ENCODE data around the gene B4GALT2. TPM values are rescaled to one million over a fixed set of nuclear protein-coding genes. Genes with fewer than 3 reads are reported as not detected.

B4GALT2 gene
- total RNA-seq, 6 experiments from 2014 or later = 87.8 to 107 (median 98.8) TPM

DNA sequence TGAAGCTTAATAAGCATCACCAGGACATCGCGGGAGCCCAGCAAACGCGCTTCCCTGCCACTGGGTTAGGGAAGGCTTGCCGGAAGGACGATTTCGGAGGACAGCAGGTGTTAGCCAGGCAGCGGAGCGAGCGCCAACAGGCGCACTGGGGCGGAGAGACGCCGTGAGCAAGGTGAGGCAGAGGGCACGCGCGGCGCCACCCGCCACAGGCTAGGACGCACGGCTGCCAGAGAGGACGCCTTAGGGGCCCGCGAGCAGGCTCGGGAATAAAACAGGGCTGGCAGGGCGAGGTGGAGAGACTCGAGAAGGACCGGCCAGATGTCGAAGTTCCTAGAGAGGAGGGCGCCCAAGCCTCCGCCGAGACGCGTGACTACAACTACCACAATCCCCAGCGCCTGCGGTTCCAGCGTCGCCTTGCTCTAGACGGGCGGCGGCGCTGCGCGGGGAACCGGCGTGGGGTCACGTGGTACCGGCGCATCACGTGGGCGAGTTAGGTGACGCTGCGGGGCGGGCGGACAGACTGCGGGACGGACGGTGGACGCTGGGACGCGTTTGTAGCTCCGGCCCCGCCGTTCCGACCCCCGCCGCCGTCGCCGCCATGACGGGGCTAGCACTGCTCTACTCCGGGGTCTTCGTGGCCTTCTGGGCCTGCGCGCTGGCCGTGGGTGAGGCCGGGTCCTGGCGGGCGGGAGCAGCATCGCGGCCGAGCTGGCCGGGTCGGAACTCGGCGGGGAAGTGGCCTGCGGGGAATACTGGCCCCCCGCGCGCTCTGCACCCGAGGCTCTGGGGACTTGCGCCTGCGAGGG lies 4.4 kb upstream of the B4GALT2 start, which contains the start of gene ATP6V0B:
TSS of gene ATP6V0B (plus strand) at position 518 of the 806 bp plus-strand sequence. CDS start at position 599, 81 bp downstream.
- peak; percentile 90 for DNase-seq
- H3K4me1 Mint-ChIP-seq (ENCODE audit: low read depth) = peaks cover 52% of the 10 kb centered on the region
- TF ChIP-seq, protein P1, sequence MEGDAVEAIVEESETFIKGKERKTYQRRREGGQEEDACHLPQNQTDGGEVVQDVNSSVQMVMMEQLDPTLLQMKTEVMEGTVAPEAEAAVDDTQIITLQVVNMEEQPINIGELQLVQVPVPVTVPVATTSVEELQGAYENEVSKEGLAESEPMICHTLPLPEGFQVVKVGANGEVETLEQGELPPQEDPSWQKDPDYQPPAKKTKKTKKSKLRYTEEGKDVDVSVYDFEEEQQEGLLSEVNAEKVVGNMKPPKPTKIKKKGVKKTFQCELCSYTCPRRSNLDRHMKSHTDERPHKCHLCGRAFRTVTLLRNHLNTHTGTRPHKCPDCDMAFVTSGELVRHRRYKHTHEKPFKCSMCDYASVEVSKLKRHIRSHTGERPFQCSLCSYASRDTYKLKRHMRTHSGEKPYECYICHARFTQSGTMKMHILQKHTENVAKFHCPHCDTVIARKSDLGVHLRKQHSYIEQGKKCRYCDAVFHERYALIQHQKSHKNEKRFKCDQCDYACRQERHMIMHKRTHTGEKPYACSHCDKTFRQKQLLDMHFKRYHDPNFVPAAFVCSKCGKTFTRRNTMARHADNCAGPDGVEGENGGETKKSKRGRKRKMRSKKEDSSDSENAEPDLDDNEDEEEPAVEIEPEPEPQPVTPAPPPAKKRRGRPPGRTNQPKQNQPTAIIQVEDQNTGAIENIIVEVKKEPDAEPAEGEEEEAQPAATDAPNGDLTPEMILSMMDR (IDR thresholded peaks at IDR 0.05) = peak; percentile 54; the same call in 1 of the 2 replicates
- H3K27me3 Mint-ChIP-seq (ENCODE audit: insufficient read depth) = peaks cover 4% of the 10 kb centered on the region; the same call in 1 of the 2 replicates
- H3K27ac Mint-ChIP-seq = peak within 1 kb of the TSS; percentile 81
- peak within 1 kb of the TSS; percentile 92 for H3K4me3 Mint-ChIP-seq
- no peaks in the 10 kb centered on the region for H3K9me3 Mint-ChIP-seq
- peaks cover 27% of the 10 kb centered on the region for H3K36me3 Mint-ChIP-seq (ENCODE audit: low read depth)

DNA sequence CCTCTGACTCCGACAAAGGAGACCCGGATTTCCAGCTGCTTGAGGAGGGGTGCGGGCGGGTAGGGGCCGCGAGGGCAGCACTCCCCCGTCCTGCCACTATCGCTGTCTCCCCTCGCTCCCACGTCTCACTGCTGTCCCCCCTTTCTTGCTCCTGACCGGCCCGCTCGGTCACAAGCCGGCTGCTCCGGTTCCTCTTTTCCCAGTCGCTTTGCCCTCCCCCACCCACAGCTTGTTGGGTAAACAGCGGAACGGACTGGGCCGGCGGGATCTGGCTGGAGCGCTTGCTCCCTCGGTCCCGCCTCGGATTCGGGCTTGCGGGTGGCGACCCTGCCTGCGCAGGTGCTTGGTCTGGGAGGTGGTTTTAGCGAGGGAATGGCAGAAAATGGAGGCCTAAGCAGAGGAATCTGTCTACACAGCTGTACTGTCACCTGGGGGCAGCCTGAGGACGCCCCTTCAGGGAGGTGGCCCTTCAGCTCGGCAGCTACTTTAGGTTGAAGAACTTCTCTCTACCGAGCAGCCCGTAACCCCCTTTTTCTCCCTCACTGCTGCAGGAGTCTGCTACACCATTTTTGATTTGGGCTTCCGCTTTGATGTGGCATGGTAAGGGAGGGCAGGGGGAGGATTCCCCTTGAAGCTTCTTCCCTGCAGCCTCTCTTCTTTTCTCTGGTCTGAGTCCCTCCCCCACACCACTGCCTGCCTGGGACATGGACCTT lies 3.6 kb upstream of the B4GALT2 start:
- Mint-ChIP-seq H3K4me1 (ENCODE audit: low read depth) (peaks cover 54% of the 10 kb centered on the region), H3K27me3 (ENCODE audit: insufficient read depth) (peaks cover 4% of the 10 kb centered on the region; the same call in 1 of the 2 replicates), H3K27ac (peak overlapping the region; percentile 81), H3K36me3 (ENCODE audit: low read depth) (peaks cover 27% of the 10 kb centered on the region), H3K4me3 (peak overlapping the region; percentile 92), H3K9me3 (no peaks in the 10 kb centered on the region)
- DNase-seq = no peak
- TF ChIP-seq, protein P1 (IDR thresholded peaks at IDR 0.05) = no peak

DNA sequence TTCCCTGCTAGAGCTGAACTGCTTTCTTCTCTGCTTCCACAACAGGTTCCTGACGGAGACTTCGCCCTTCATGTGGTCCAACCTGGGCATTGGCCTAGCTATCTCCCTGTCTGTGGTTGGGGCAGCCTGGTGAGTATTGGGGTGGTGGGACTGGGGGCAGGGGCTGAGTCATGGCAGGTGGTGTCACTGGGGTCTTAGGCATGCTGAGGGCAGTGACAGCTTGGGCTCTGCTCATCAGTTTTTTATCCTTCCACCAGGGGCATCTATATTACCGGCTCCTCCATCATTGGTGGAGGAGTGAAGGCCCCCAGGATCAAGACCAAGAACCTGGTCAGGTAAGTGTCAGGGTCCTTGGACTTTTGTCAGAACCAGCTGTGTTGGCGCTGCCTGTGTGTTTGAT lies 3.0 kb upstream of the B4GALT2 start:
- H3K4me1 Mint-ChIP-seq (ENCODE audit: low read depth) = peaks cover 54% of the 10 kb centered on the region
- H3K36me3 Mint-ChIP-seq (ENCODE audit: low read depth) = peaks cover 33% of the 10 kb centered on the region
- no peaks in the 10 kb centered on the region for H3K9me3 Mint-ChIP-seq
- H3K27ac Mint-ChIP-seq = peak overlapping the region; percentile 81
- H3K4me3 Mint-ChIP-seq = peak overlapping the region; percentile 92
- TF ChIP-seq, protein P1 (IDR thresholded peaks at IDR 0.05) = peak; percentile 39
- H3K27me3 Mint-ChIP-seq (ENCODE audit: insufficient read depth) = peaks cover 4% of the 10 kb centered on the region; the same call in 1 of the 2 replicates
- no peak for DNase-seq

DNA sequence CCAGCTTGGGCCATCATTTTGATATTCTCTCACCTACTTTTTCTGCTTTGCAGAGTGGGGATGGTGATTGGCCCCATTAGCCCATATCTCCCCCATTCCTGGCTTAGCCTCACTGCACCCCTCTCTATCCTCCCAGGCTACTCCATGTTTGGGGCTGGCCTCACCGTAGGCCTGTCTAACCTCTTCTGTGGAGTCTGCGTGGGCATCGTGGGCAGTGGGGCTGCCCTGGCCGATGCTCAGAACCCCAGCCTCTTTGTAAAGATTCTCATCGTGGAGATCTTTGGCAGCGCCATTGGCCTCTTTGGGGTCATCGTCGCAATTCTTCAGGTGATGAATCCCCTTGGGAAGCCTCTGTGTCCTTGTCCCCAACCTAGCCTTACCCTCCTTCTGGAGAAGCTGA lies 2.1 kb upstream of the B4GALT2 start:
- H3K4me3 Mint-ChIP-seq = peak overlapping the region; percentile 92
- peaks cover 34% of the 10 kb centered on the region for H3K36me3 Mint-ChIP-seq (ENCODE audit: low read depth)
- TF ChIP-seq, protein P1 (IDR thresholded peaks at IDR 0.05) = no peak
- DNase-seq = no peak
- no peaks in the 10 kb centered on the region for H3K9me3 Mint-ChIP-seq
- H3K4me1 Mint-ChIP-seq (ENCODE audit: low read depth) = peaks cover 52% of the 10 kb centered on the region
- H3K27me3 Mint-ChIP-seq (ENCODE audit: insufficient read depth) = peaks cover 4% of the 10 kb centered on the region; the same call in 1 of the 2 replicates
- H3K27ac Mint-ChIP-seq = no peak overlapping the region; the same call in 1 of the 2 replicates

DNA sequence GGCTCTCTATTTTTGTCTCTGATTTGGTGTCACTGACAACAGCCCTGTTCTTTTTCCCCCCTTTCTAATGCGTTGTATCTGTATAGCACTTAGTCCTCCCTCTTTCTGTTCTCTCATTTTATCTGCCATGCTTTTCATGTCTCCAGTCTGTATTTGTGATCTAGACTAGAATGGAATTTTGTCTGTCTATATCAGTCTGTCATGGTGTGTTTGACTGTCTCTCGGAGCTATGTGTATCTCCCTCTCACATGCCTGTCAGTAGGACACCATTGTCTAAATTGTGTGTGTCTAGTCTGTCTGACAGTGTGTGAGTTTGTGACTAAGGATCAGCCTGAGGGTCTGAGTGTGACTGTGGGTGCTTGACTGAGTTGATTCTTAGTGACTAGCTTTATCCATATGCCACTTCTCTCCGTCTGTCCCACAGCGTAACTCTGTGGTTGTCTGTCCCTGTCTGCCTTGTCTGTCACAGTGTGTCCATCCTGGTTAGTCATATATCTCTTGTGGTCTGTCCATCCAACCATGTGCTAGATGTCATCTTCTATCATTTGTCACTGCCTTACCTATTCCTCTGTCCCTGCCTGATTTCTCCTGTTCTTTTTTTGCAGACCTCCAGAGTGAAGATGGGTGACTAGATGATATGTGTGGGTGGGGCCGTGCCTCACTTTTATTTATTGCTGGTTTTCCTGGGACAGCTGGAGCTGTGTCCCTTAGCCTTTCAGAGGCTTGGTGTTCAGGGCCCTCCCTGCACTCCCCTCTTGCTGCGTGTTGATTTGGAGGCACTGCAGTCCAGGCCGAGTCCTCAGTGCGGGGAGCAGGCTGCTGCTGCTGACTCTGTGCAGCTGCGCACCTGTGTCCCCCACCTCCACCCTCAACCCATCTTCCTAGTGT lies 1.4 kb upstream of the B4GALT2 start:
- peak overlapping the region; percentile 85 for H3K4me3 Mint-ChIP-seq
- DNase-seq = no peak
- peak overlapping the region; percentile 79 for H3K27ac Mint-ChIP-seq
- peaks cover 56% of the 10 kb centered on the region for H3K4me1 Mint-ChIP-seq (ENCODE audit: low read depth)
- H3K27me3 Mint-ChIP-seq (ENCODE audit: insufficient read depth) = peaks cover 4% of the 10 kb centered on the region; the same call in 1 of the 2 replicates
- TF ChIP-seq, protein P1 (IDR thresholded peaks at IDR 0.05) = no peak
- H3K9me3 Mint-ChIP-seq = no peaks in the 10 kb centered on the region
- H3K36me3 Mint-ChIP-seq (ENCODE audit: low read depth) = peaks cover 37% of the 10 kb centered on the region

All from HFFc6 (cell line).